ENCODE results near the gene OCIAD2. TPM values are rescaled to one million over a fixed set of nuclear protein-coding genes. Genes with fewer than 3 reads are reported as not detected.
"Not testable (repeated sequence)": the region's sequence is repeated elsewhere in the genome, so short reads cannot be mapped to it uniquely, and the experiment has no call there.

OCIAD2 gene
- total and polyA plus RNA-seq, 2 experiments from 2014 or later = 1.7 to 35.0 TPM

DNA sequence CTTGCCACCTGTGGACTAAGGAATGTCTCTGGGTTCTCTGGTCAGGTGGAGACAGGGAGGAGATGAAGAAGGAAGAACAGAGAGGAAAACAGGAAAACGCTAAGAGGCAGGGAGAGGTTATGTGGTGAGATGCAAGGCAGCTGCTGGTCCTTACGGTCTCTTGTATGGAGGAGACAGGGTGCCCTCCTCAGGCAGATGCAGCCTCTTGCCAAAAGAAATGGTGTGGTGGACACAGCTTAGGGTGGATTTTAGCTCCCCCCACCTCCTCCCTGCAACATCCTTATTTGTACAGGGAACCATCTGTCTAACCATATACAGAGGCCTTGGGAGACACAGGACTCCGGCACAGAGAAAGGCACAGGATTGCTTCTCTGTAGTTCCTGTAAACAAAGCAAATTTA lies 9.7 kb downstream of the OCIAD2 start:
- no peak for DNase-seq
- H3K9ac ChIP-seq = no peak overlapping the region
- no peak overlapping the region for H3K4me3 ChIP-seq
- H3K4me2 ChIP-seq (ENCODE audit: unreplicated experiment) = no peak overlapping the region
- H3K4me1 ChIP-seq (ENCODE audit: insufficient read depth) = no peaks in the 10 kb centered on the region
- no peaks in the 10 kb centered on the region for H3K9me3 ChIP-seq (ENCODE audit: low read depth)
- H3K27ac ChIP-seq = no peak overlapping the region
- 85 to 91% methylated on average over 3 of the region's 3 CpGs for WGBS, 2 experiments (ENCODE audit: low coverage in 1 of 2, low lambda C conversion rate in 2 of 2, missing lambda C conversion rate in 2 of 2)
- no peaks in the 10 kb centered on the region for H3K27me3 ChIP-seq (replicated peaks; ENCODE audit: insufficient read depth)
- no peaks in the 10 kb centered on the region for H3F3A ChIP-seq (ENCODE audit: insufficient read depth)
- no peak overlapping the region for H2AFZ ChIP-seq
- H3K9me2 ChIP-seq (ENCODE audit: insufficient read depth) = no peaks in the 10 kb centered on the region
- H3K36me3 ChIP-seq (ENCODE audit: low read depth) = no peaks in the 10 kb centered on the region
- H4K20me1 ChIP-seq (ENCODE audit: insufficient read depth) = no peaks in the 10 kb centered on the region
- in situ Hi-C loops (cut with MboI) = no loop called here
- TF ChIP-seq EZH2phosphoT487 (IDR thresholded peaks at IDR 0.05; ENCODE audit: insufficient read depth, low read depth) (no peak), EZH2 (IDR thresholded peaks at IDR 0.05; ENCODE audit: insufficient read depth, poor library complexity, severe bottlenecking) (no peak)
- H3K79me2 ChIP-seq (ENCODE audit: insufficient read depth) = no peaks in the 10 kb centered on the region

DNA sequence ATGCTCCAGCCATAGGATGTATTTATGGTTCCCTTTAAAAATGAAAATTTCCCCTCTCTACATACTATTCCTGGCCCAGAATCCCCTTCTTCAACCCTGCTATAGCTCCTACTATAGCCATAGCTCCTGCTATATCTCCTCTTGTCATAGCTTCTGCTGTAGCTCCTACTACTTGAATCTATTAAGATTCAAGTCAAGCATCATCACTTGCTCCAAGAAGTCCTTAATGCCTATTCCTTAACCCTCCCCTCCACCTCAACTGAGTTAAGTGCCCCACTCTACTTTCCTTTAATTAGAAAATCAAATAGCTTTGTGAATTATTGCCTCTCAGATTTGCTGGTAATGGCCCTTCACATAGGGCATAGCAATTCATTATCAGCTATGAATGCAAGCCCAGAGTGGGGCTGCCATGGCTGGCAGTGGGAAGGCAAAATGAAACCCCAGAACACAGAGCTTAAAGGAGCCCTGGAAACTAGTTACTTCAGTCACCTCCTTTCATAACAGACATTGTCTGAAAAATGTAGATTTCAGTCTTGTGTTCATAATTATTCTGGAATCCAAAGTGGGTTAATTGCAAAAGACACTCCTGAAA lies 15.4 kb downstream of the OCIAD2 start:
- in situ Hi-C loops (cut with MboI) = no loop called here
- no peaks in the 10 kb centered on the region for H3K27me3 ChIP-seq (replicated peaks; ENCODE audit: insufficient read depth)
- no peaks in the 10 kb centered on the region for H3F3A ChIP-seq (ENCODE audit: insufficient read depth)
- no peaks in the 10 kb centered on the region for H3K79me2 ChIP-seq (ENCODE audit: insufficient read depth)
- no peaks in the 10 kb centered on the region for H3K9me3 ChIP-seq (ENCODE audit: low read depth)
- no peak overlapping the region for H3K4me3 ChIP-seq
- no peaks in the 10 kb centered on the region for H3K9me2 ChIP-seq (ENCODE audit: insufficient read depth)
- no peaks in the 10 kb centered on the region for H4K20me1 ChIP-seq (ENCODE audit: insufficient read depth)
- H3K27ac ChIP-seq = no peak overlapping the region
- H3K36me3 ChIP-seq (ENCODE audit: low read depth) = no peaks in the 10 kb centered on the region
- no peaks in the 10 kb centered on the region for H3K4me1 ChIP-seq (ENCODE audit: insufficient read depth)
- no peak for DNase-seq
- no peak for TF ChIP-seq EZH2phosphoT487 (IDR thresholded peaks at IDR 0.05; ENCODE audit: insufficient read depth, low read depth)
- TF ChIP-seq EZH2 (IDR thresholded peaks at IDR 0.05; ENCODE audit: insufficient read depth, poor library complexity, severe bottlenecking) = no peak
- no peak overlapping the region for H3K9ac ChIP-seq
- H3K4me2 ChIP-seq (ENCODE audit: unreplicated experiment) = no peak overlapping the region
- no peak overlapping the region for H2AFZ ChIP-seq

DNA sequence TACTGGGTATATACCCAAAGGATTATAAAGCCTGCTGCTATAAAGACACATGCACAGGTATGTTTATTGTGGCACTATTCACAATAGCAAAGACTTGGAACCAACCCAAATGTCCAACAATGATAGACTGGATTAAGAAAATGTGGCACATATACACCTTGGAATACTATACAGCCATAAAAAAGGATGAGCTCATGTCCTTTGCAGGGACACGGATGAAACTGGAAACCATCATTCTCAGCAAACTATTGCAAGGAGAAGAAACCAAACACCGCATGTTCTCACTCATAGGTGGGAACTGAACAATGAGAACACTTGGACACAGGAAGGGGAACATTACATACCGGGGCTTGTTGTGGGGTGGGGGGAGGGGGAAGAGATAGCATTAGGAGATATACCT lies 16.8 kb downstream of the OCIAD2 start:
- H4K20me1 ChIP-seq (ENCODE audit: insufficient read depth); H3K27me3 ChIP-seq (replicated peaks; ENCODE audit: insufficient read depth); H3K9me2 ChIP-seq (ENCODE audit: insufficient read depth); H3K9ac ChIP-seq; H3K9me3 ChIP-seq (ENCODE audit: low read depth); H3K4me2 ChIP-seq (ENCODE audit: unreplicated experiment); H3K27ac ChIP-seq; H3K79me2 ChIP-seq (ENCODE audit: insufficient read depth); H3K4me3 ChIP-seq; H3K36me3 ChIP-seq (ENCODE audit: low read depth); in situ Hi-C loops (cut with MboI); H3F3A ChIP-seq (ENCODE audit: insufficient read depth); H3K4me1 ChIP-seq (ENCODE audit: insufficient read depth); DNase-seq; H2AFZ ChIP-seq: not testable (repeated sequence)
- 89 to 90% methylated on average over 2 to 3 of the region's 3 CpGs for WGBS, 2 experiments (ENCODE audit: low coverage in 1 of 2, low lambda C conversion rate in 2 of 2, missing lambda C conversion rate in 2 of 2)

DNA sequence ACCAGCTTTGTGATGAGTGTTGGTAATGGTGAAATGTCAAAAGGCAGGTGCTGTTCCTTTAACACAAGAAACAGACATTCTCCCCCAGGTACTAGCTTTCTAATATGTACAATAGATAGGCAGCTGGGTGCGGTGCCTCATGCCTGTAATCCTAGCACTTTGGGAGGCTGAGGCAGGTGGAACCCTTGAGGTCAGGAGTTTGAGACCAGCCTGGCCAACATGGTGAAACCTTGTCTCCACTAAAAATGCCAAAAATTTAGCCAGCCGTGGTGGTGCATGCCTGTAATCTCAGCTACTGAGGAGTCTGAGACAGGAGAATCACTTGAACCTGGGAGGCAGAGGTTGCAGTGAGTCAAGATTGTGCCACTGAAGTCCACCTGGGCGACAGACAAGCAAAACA lies 24.9 kb downstream of the OCIAD2 start:
- H3K9ac ChIP-seq; H2AFZ ChIP-seq; in situ Hi-C loops (cut with MboI); H4K20me1 ChIP-seq (ENCODE audit: insufficient read depth); H3K4me1 ChIP-seq (ENCODE audit: insufficient read depth); H3K27ac ChIP-seq; H3F3A ChIP-seq (ENCODE audit: insufficient read depth); H3K79me2 ChIP-seq (ENCODE audit: insufficient read depth); H3K9me3 ChIP-seq (ENCODE audit: low read depth); H3K4me2 ChIP-seq (ENCODE audit: unreplicated experiment); H3K27me3 ChIP-seq (replicated peaks; ENCODE audit: insufficient read depth); H3K36me3 ChIP-seq (ENCODE audit: low read depth); H3K9me2 ChIP-seq (ENCODE audit: insufficient read depth); H3K4me3 ChIP-seq; DNase-seq: not testable (repeated sequence)
- WGBS, 2 experiments (ENCODE audit: low coverage in 1 of 2, low lambda C conversion rate in 2 of 2, missing lambda C conversion rate in 2 of 2) = 47 to 60% methylated on average over 3 of the region's 3 CpGs

Measured in GM23248 (cell line).